Measurements from ENCODE around the gene ATF7IP2. TPM values are rescaled to one million over a fixed set of nuclear protein-coding genes. Genes with fewer than 3 reads are reported as not detected.
"Not testable (repeated sequence)": the region's sequence is repeated elsewhere in the genome, so short reads cannot be mapped to it uniquely, and the experiment has no call there.

The ATF7IP2 gene, protein sequence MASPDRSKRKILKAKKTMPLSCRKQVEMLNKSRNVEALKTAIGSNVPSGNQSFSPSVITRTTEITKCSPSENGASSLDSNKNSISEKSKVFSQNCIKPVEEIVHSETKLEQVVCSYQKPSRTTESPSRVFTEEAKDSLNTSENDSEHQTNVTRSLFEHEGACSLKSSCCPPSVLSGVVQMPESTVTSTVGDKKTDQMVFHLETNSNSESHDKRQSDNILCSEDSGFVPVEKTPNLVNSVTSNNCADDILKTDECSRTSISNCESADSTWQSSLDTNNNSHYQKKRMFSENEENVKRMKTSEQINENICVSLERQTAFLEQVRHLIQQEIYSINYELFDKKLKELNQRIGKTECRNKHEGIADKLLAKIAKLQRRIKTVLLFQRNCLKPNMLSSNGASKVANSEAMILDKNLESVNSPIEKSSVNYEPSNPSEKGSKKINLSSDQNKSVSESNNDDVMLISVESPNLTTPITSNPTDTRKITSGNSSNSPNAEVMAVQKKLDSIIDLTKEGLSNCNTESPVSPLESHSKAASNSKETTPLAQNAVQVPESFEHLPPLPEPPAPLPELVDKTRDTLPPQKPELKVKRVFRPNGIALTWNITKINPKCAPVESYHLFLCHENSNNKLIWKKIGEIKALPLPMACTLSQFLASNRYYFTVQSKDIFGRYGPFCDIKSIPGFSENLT
- 2.7 TPM for polyA plus RNA-seq (2013, experiment 1 of 2; ENCODE audit: insufficient read length)
- 2.4 TPM for polyA plus RNA-seq (2013, experiment 2 of 2; ENCODE audit: insufficient read length)

DNA sequence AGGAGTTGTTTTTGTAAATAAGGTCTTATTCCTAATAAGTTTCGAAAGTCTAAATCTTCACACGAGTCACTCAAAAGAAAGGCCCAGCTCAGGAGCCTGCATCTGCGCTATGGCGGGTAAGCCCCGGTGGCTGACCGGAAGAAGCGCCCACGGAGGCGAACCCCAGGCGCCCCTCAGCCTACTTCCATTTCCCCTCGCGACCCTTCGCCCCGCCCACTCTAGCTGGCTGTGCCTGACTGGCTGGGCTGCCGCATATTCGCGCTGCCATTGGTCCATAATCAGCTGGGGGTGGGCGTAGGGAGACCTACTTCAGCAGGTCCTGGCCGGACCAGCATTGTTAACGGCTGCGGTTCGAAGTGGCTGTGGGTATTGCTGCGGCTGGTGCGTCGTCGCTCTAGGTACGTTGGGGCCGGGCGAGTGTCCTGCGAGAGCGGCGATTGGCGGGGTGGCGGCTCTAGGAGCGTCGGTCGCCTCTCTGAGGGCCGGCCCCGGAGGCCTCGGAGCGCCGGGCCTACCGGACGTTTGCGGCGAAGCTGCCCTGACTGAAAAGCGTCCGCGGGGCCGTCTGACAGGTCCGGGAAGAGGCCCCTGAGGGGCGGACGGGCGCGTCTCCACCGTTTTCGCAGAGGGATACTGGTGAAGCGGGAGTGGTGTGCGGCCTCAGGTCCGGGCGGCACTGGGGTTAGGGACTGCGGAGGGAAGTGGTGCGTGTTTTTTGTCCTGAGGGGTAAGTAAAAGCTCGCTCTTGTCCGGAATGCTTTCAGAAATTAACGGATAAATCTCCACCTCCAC, at the start of gene ATF7IP2:
Gene ATF7IP2 (plus strand): TSS at position 337 of the 792 bp plus-strand sequence. CDS start 44,560 bp downstream, outside the sequence.
- DNase-seq = peak; percentile 92

GRCh38 chr16:10338426-10338825, 47.4 kb upstream of the ATF7IP2 start:
- DNase-seq = no peak

DNA sequence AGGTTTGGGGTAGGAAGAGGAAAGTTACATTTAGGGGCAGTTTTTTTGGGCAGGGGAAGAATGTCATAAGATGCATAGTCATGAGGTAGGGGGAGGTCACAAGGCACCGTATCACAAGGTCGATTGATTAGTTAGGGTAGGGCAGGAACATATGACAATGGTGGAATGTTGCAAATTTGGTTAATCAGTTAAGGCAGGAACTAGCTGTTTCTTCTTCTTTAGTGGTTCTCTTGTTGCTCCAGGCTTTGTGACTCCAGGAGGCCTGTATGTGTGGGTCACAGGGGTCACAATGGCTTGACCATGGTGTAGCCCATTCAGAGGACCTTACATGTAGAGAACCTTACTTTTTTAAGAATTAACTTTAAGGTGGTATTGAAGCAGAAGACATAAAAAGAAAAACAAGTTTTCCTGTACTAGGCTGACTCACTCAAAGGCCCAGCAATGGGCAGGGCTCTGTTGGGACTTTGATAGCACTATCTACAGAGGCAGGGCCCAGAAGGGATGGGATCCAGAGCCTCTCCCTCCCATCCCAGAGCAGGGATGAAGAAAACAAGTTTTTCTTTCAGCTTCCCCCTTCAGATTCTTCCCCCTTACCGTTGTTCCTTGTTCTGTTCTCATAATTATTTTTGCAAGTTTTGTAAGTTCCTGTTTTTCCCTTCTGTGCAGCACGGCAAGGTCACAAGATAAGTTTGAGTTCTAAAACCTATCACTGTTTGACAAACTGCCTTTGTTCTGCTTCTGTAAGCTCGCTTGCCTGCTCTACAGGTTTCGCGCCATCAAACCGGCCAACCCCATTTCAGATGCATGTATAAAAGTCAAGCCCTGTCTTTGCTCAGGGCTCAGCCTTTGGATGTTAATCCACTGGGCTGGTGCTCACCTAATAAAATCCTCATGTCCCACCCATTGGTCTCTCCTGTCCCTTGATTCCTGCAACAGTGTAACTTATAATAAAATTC, 45.8 kb upstream of the ATF7IP2 start:
- no peak for DNase-seq

DNA sequence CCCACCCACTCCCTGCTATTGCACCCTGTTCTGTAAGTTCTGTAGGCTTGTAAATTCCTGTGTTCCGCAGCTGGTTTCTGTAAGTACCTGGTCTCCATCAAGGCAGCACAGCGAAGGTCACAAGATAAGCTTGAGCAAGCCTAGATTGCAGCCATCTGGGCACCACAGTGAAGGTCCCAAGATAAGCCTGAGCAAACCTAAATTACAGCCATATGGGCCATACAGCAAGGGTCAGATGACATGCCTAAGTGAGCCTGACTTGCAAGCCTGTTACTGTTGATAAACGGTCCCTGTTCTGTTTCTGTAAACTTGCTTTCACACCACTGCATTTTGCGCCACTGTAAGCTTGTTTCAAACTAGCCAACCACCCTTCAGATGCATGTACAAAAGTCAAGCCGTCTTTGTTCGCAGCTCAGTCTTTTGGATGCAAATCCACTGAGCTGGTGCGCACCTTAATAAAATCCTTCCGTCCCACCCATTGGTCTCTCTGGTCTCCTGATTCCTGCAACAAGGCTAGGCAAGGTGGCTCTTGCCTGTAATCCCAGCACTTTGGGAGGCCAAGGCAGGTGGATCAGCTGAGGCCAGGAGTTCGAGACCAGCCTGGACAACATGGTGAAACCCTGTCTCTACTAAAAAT, 42.6 kb upstream of the ATF7IP2 start:
- DNase-seq = no peak

- DNase-seq = not testable (repeated sequence)
Observed at GRCh38 chr16:10344699-10345098, 41.2 kb upstream of the ATF7IP2 start.

DNA sequence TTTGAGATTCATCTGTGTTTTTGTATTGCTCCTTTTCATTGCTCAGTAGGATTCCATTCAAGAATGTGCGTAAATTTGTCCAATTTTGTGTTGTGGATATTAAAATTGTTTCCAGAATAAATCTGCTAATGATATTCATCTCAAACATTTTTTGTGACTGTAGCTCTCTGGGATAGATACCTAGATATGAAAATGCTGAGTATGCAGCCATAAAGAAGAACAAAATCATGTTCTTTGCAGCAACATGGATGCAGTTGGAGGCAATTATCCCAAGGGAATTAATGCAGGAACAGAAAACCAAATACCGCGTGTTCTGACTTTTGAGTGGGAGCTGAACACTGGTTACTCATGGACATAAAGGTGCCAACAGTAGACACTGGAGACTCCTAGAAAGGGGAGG, 40.2 kb upstream of the ATF7IP2 start:
- DNase-seq = no peak

GRCh38 chr16:10349851-10350250, 36.0 kb upstream of the ATF7IP2 start:
- DNase-seq = no peak

DNA sequence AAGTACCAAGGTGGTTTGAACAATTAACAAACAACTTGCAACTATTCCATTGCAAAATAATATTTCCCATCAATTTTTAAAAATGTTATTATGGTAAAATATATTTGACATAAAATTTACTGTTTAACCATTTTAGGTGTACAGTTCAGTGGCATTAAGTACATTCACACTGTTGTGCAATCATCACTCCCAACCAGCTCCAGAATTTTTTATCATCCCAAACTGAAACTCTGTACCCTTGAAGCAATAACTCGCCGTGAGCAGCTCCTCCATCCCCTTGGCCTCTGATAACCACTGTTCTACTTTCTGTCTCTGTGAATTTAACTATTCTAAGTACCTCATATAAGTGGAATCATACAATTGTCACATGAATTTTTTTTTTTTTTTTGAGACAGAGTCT, 33.6 kb upstream of the ATF7IP2 start:
- no peak for DNase-seq

DNA sequence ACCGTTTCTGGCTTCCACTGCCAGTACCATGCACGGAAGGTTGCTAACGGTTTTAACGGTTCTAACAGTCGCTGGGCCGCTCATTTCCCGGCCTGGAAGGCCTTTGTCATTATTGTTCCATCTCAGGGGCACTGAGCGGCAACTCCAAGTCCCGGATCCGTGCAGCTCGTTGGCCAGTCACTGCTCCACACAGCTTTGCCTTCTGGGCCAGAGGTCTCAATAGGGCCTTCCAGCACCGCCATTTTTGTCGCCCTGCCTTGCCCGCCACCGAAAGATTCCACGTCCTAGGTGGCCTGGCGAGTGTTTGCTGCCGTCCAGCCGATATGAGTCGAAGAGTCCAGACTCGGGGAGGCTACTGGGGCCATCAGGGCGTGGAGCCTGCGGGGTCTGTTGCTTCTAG, 30.3 kb upstream of the ATF7IP2 start:
- DNase-seq = no peak

- no peak for DNase-seq
Observed at GRCh38 chr16:10356870-10357842, 28.7 kb upstream of the ATF7IP2 start.

- not testable (repeated sequence) for DNase-seq
Observed at GRCh38 chr16:10361747-10362076, 24.1 kb upstream of the ATF7IP2 start.

- no peak for DNase-seq
Observed at GRCh38 chr16:10362077-10362863, 23.6 kb upstream of the ATF7IP2 start.

DNA sequence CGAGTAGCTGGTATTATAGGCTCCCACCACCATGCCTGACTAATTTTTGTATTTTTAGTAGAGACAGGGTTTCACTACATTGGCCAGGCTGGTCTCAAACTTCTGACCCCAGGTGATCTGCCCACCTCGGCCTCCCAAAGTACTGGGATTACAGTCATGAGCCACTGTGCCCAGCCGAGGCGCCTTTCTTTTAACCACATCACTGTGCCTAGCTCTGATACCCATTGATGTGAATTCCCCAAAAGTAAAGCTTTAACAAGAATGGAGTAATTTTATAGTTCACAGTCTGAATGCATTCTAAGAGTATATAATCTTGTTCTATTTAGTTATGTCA, 23.0 kb upstream of the ATF7IP2 start:
- DNase-seq = not testable (repeated sequence)

DNA sequence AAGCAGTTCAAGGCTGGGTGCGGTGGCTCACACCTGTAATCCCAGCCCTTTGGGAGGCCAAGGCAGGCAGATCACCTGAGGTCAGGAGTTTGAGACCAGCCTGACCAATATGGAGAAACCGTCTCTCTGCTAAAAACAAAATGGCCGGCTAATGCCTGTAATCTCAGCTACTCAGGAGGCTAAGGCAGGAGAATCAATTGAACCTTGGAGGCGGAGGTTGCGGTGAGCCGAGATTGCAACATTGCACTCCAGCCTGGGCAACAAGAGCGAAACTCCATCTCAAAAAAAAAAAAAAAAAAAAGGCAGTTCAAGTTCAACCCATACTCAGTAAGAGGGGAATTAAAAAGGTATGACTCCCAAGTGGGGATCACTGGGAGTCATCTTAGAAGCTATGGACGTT, 19.2 kb upstream of the ATF7IP2 start:
- not testable (repeated sequence) for DNase-seq

GRCh38 chr16:10367616-10368188, 18.2 kb upstream of the ATF7IP2 start:
- DNase-seq = no peak

DNA sequence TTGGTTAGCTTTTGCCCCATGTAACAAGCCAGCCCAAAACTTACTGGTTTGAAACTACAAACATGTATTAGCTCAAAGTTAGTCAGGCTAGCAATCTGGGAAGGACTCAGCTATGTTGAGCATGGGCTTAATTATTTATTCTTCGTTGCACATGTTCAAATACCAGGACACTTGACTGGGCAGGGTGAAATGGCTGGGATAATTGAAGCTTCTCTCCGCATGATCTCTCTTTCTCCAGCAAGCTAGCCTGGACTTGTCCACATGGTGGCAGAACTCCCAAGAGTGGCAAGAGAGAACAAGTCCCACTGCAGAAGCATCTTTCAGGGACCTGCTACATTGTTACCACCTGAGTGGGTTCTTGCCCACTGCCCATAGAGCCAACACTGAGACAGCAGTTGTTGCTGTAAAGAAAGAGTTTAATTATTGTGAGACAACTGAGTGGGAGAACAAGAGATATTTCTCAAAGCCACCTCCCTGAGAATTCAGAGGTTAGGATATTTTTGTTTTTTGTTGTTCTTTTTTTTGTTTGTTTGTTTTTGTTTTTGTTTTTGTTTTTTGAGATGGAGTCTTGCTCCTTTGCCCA, 16.8 kb upstream of the ATF7IP2 start:
- no peak for DNase-seq

GRCh38 chr16:10370096-10370726, 15.7 kb upstream of the ATF7IP2 start:
- no peak for DNase-seq

DNA sequence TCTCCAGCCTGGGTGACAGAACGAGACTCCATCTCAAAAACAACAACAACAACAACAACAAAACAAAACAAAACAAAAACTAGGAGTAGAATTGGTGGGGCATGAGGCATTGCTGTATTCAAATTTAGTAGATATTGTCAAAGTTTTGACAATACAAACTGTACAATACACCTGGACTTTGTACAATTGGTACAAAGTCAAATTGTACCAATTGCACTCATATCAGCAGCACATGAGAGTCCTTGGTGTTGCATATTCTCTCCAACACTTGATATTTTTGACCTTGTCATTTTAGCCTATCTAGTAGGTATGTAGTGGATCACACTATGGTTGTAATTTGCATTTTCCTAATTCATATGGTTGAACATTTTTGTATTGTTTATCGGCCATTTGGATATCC, 14.3 kb upstream of the ATF7IP2 start:
- no peak for DNase-seq

All from fibroblast of skin of back (primary cell).